GM20431 (cell line): ENCODE measurements around the gene TBC1D8.

ENCODE experiments used
- in situ Hi-C: fragments of 300-500 bp; cut with MseI, MboI; formaldehyde crosslinking; loops from one replicate; pipeline ENCODE4 v1.15.0; 2020; ENCODE audit warnings: low sequenced_read_pairs; ENCODE audit not compliant: unreplicated experiment

Gene TBC1D8

GRCh38 chr2:101007415-101008345, 143.5 kb downstream of the TBC1D8 start:
- in situ Hi-C loops, result no loop called here

GRCh38 chr2:101006065-101006715, 145.0 kb downstream of the TBC1D8 start:
- in situ Hi-C loops, result no loop called here

GRCh38 chr2:101004620-101005325, 146.4 kb downstream of the TBC1D8 start:
- in situ Hi-C loops, result no loop called here

- in situ Hi-C loops, result no loop called here
These were observed 147.9 kb downstream of the TBC1D8 start for GRCh38 chr2:101003278-101003775.

- in situ Hi-C loops, result no loop called here
These were observed 148.5 kb downstream of the TBC1D8 start for GRCh38 chr2:101002562-101003277.

- in situ Hi-C loops, result no loop called here
These were observed 149.3 kb downstream of the TBC1D8 start, which contains the start of gene RPL31 for GRCh38 chr2:101001691-101002561. Gene RPL31 (plus strand): TSS chr2:101002289. CDS start chr2:101002702, 413 bp downstream.

- in situ Hi-C loops, result loop anchor here (25.0 kb wide), 1 partner anchor 263 kb away; no protein-coding TSS in a partner anchor
These were observed 151.2 kb downstream of the TBC1D8 start for GRCh38 chr2:100999995-101000394.

- in situ Hi-C loops, result loop anchor here (25.0 kb wide), 1 partner anchor 261 kb away; no protein-coding TSS in a partner anchor
These were observed 153.0 kb downstream of the TBC1D8 start for GRCh38 chr2:100998235-100998573.

GRCh38 chr2:100997509-100998234, 153.5 kb downstream of the TBC1D8 start:
- in situ Hi-C loops, result loop anchor here (25.0 kb wide), 1 partner anchor 260 kb away; no protein-coding TSS in a partner anchor

- in situ Hi-C loops, result loop anchor here (25.0 kb wide), 1 partner anchor 258 kb away; no protein-coding TSS in a partner anchor
These were observed 155.7 kb downstream of the TBC1D8 start for GRCh38 chr2:100995309-100996075.

- in situ Hi-C loops, result loop anchor here (25.0 kb wide), 1 partner anchor 256 kb away; no protein-coding TSS in a partner anchor
These were observed 157.9 kb downstream of the TBC1D8 start for GRCh38 chr2:100993294-100993693.

GRCh38 chr2:100992262-100992661, 158.9 kb downstream of the TBC1D8 start:
- in situ Hi-C loops, result loop anchor here (25.0 kb wide), 1 partner anchor 255 kb away; no protein-coding TSS in a partner anchor

GRCh38 chr2:100991404-100991773, 159.8 kb downstream of the TBC1D8 start:
- in situ Hi-C loops, result loop anchor here (25.0 kb wide), 1 partner anchor 254 kb away; no protein-coding TSS in a partner anchor

- in situ Hi-C loops, result loop anchor here (25.0 kb wide), 1 partner anchor 254 kb away; no protein-coding TSS in a partner anchor
These were observed 160.4 kb downstream of the TBC1D8 start for GRCh38 chr2:100990650-100991403.

GRCh38 chr2:100990166-100990565, 161.0 kb downstream of the TBC1D8 start:
- in situ Hi-C loops, result loop anchor here (25.0 kb wide), 1 partner anchor 253 kb away; no protein-coding TSS in a partner anchor

GRCh38 chr2:100989666-100990065, 161.5 kb downstream of the TBC1D8 start:
- in situ Hi-C loops, result loop anchor here (10.0 to 25.0 kb wide), 2 partner anchors 252 to 385 kb away; no protein-coding TSS in a partner anchor
